ENCODE results near the gene GNA15.

Gene GNA15

GRCh38 chr19:3121396-3121795 lies 14.4 kb upstream of the GNA15 start:
- DNase-seq (ENCODE audit: low read depth in 2 of 2) = no peak

DNA sequence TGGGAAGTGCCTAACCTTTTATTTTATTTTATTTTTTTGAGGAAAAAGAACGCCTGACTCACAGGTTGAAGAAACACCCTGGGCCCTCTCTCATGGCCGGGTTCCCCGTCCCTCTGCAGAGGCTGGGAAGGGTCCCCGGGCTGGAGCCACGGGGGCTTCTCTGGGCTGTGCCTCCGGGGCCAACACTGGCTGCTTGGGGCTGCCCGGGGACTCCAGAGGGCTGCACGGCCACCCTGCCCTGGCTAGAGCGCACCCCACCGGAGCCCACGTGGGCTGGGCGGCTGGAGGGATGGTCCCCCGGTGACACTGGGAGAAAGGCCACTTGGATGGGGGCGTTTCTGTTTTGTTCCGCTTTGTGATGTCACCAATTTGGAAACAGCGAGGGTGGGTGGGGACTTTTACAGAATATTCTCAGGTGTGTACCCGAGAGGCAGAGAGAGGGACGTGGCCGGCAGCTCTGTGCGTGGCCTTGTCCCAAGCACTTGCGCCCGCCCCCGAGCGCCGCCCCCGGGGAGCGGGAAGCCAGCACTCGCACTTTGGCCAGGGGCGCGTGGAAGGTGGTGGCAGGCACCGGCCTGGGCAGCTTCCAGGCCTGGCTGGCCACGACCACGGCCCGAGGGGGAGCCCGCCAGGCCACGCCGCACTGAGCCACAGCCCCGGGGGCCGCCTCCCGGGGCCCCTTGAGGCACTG lies 13.9 kb upstream of the GNA15 start:
- DNase-seq (ENCODE audit: low read depth in 2 of 2) = no peak

- DNase-seq (ENCODE audit: low read depth in 2 of 2) = no peak
Measured at GRCh38 chr19:3122512-3122870, 13.3 kb upstream of the GNA15 start.

GRCh38 chr19:3123088-3123721 lies 12.6 kb upstream of the GNA15 start:
- no peak for DNase-seq (ENCODE audit: low read depth in 2 of 2)

- DNase-seq (ENCODE audit: low read depth in 2 of 2) = no peak
Measured at GRCh38 chr19:3123956-3124355, 11.9 kb upstream of the GNA15 start.

DNA sequence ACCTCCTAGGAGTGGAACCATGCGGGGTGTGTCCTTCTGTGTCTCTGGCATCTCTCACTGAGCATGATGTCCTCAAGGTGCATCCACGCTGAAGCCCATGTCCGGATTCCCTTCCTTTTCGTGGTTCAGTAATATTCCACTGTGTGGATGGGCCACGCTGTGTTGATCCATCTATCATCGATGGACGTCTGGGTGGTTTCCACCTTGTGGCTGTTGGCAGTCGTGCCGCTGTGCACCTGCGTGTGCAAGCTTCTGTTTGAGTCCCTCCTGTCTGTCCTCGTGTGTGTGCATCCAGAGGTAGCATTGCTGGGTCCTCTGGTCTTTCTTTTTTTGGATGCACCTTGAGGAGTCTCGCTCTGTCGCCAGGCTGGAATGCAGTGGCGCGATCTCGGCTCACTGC lies 11.2 kb upstream of the GNA15 start:
- no peak for DNase-seq (ENCODE audit: low read depth in 2 of 2)

GRCh38 chr19:3125900-3126524 lies 9.8 kb upstream of the GNA15 start:
- peak; percentile 74 to 77 for DNase-seq (ENCODE audit: low read depth in 2 of 2)

- DNase-seq (ENCODE audit: low read depth in 2 of 2) = peak in 1 of 2 donors; percentile 21
Measured at GRCh38 chr19:3129112-3129511, 6.7 kb upstream of the GNA15 start.

DNA sequence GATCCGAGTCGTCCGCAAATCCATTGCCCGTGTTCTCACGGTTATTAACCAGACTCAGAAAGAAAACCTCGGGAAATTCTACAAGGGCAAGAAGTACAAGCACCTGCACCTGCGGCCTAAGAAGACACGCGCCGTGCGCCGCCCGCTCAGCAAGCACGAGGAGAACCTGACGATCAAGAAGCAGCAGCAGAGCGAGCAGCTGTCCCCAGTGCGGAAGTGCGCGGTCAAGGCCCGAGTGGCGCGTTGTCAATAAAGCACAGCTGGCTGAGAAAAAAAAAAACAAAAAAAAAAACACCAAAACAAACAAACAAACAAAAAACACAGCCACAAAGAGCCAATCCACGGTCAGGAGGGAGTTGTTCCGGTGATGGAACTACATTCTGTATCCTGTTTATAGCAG lies 4.7 kb upstream of the GNA15 start:
- DNase-seq (ENCODE audit: low read depth in 2 of 2) = no peak

DNA sequence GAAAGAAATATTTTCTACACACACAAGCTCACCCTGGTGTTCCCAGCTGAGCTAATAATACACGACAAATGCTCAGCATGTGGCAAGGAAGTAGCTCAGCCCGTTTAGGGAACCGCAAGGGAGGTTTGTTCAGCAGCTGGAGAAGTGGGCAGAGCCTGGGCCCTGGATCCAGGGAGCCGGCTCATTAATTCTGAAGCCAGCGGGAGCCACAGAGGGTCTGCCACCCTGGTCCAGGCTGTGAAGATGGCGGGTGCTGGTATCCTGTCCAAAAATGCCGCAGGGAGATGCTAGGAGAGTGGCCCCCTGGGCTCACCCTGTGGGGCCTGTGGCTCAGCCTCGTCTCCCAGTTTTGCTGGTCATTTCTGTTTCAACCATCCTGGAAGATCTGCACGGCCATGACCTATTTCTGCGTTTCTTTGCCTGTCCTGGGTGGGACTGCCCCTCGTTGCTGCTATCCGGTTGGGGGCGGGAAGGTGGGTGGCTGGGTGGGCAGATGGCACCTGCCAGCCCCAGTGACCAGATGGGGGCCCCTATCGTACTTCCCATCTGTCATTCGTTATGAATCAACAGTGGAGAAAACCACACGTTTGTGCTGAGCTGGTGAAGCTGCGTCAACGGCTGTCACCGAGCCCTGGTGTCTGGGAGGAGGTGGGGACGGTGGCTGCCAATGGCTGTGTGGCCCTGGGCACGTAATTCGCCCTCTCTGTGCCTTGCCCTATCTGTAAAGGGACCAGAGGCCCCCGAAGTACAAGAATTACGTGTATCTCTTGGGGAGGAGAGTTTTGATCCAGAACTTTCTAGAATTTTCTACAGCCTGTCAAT lies 2.7 kb upstream of the GNA15 start:
- peak; percentile 60 for DNase-seq (ENCODE audit: low read depth in 2 of 2)

DNA sequence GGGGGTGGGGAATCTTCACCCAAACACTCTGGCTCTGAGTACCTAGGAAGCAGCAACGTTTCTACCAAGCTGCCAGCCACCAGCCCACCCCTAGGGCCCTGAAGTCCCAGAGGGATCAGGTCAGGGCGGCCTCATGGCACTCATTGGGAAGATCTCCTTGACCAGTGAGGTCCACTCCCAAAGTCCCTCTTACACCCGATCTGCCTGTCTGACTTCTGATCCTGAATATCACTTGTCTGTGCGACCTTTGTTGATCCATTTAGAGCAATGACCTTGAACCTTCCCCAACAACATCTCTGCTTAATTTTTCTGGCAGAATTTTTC lies 2.1 kb upstream of the GNA15 start:
- no peak for DNase-seq (ENCODE audit: low read depth in 2 of 2)

DNA sequence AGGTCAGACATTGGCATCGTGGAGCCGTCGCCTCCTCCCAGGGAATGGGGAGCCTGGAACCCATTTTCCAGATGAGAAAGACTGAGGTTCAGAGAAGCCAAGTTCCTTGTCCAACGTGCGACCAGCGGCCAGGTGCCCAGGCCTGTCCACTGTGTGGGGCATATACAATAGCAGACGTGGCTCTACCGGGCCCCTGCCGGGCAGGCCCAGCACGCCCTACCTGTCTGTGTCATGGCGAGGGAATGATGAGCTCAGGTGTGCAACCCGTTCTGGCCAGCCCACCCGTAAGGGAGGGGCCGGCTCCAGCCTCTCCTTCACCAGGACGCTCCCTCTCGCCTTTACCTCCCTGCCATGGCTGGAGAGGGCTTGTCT lies 837 bp downstream of the GNA15 start:
- no peak for DNase-seq (ENCODE audit: low read depth in 2 of 2)

- no peak for DNase-seq (ENCODE audit: low read depth in 2 of 2)
Measured at GRCh38 chr19:3137119-3137518, 1.3 kb downstream of the GNA15 start.

GRCh38 chr19:3138268-3138667 lies 2.4 kb downstream of the GNA15 start:
- no peak for DNase-seq (ENCODE audit: low read depth in 2 of 2)

DNA sequence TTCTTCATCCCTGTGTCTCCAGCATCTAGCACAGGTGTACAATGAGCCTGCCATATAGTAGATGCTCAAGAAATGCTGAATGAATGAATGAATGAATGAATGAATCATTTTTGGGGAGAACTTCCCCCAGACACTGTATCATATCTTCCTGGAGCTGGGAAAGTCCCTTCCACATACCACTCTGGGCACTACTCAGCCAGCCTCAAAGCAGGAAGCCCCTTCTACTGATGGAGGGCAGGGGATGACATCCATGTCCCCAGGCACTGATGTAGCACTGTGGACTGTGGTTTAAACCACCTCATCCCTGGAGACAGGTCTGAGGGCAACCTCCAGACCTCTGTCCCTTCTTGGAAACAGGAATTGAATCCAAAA lies 4.8 kb downstream of the GNA15 start:
- no peak for DNase-seq (ENCODE audit: low read depth in 2 of 2)

GRCh38 chr19:3142292-3142670 lies 6.4 kb downstream of the GNA15 start:
- DNase-seq (ENCODE audit: low read depth in 2 of 2) = peak in 1 of 2 donors; percentile 40

DNA sequence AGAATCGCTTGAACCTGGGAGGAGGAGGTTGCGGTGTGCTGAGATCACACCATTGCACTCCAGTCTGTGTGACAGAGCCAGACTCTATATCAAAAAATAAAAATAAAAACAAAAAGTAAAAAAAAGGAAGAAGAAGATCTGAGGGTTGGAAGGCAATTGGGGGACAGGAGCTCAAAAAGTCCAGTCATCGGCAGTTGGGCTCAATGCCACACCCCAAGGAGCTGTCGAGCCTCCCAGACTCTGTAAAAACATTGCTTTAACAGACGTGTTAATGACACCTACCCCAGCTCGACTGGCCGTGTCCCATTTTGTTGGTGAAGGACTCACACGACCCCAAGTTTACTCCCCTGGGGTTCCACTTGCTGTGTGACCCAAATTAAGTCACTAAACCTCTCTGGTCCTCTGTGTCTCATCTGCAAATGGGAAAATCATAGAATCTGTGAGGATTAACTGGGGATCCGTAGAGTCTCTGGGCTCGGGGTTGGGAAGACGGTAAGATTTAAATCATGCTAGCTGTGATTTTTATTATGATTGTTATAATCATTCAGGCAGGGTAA lies 7.0 kb downstream of the GNA15 start:
- no peak for DNase-seq (ENCODE audit: low read depth in 2 of 2)

DNA sequence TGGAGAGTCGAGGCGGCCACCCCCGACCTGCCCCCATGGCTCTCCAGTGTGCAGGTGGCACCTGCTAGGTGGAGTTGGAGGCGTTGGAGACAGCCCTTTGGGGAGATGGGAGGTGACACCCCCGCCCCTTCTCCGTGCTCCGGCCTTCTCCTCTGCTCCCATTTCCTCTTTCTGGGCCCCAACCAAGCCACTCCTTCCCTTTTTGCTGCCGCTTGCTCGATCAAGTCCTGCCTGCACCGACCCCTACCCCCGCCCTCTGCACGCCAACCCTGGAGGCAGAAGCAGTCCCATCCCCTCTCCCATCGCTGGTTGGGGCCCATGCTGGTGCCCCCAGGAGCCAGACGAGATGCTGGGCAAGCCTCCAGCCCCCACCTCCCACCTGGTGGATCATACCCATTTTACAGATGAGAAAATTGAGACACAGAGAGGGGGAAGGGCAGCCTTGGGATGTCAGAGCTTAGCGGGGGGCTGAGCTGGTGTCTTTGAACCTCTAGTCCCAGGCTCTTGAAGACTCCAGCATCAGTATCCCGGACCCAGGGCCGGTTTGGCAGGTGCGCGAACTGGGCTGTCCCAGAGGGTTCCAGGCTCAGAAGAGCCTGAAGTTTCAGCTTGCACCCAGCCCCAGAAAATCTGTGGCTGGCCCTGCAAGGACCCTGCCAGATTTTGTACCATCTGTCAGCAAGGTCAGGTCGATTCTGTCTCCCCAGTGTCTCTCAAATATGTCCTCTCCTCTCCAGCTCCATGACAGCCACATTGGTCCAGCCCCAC lies 10.3 kb downstream of the GNA15 start:
- DNase-seq (ENCODE audit: low read depth in 2 of 2) = no peak

DNA sequence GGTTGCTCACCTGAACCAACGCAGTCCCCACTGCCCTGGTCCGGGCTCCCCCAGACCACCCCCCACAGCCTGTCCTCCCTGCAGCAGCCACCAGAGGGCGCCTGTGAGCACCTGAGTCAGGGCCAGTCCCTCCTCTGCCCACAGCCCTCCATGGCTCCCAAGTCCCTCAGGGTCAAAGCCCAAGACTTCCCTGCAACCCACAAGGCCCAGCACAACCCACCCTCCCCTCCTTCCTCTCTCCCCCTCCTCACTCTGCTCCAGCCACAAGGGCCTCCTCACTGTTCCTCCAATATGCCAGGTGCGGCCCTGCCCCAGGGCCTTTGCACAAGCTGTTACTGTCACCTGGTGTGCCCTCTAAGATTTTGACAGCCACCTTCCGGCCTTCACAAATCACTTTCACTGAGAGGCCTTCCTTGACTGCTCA lies 10.9 kb downstream of the GNA15 start:
- peak; percentile 68 to 71 for DNase-seq (ENCODE audit: low read depth in 2 of 2)

DNA sequence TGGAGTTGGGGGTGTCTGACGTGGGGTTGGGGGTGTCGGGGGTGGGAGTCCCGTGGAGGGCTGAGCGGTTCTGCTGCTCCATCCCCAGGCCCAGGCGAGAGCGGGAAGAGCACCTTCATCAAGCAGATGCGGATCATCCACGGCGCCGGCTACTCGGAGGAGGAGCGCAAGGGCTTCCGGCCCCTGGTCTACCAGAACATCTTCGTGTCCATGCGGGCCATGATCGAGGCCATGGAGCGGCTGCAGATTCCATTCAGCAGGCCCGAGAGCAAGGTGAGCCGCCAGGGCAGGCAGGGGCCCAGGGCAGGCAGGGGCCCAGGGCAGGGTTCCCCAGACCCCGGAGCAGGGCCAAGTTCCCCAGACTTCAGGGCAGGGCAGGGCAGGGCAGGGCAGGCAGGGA lies 12.7 kb downstream of the GNA15 start:
- no peak for DNase-seq (ENCODE audit: low read depth in 2 of 2)

GRCh38 chr19:3149089-3149488 lies 13.3 kb downstream of the GNA15 start:
- DNase-seq (ENCODE audit: low read depth in 2 of 2) = no peak
